GM12875 (cell line): ENCODE measurements around the gene PAX3.

ENCODE experiments used
- H3K4me3 ChIP-seq: one replicate; pipeline ENCODE4 v1.5.1; 2011; ENCODE audit warnings: low read depth, low read length, control low read depth
- CTCF ChIP-seq: IDR thresholded peaks from 2 replicates; pipeline ENCODE4 v1.5.1; 2011; ENCODE audit warnings: low read depth, mild to moderate bottlenecking, control low read depth, inconsistent platforms, low read length, moderate library complexity, borderline replicate concordance; ENCODE audit not compliant: insufficient read depth

PAX3 gene

GRCh38 chr2:222305516-222306392, 7.0 kb upstream of the PAX3 start:
- peak overlapping the region; percentile 43 for H3K4me3 ChIP-seq
- no peak for TF ChIP-seq CTCF

GRCh38 chr2:222304737-222305515, 6.1 kb upstream of the PAX3 start:
- peak overlapping the region; percentile 43 for H3K4me3 ChIP-seq
- no peak for TF ChIP-seq CTCF

GRCh38 chr2:222303828-222304736, 5.3 kb upstream of the PAX3 start:
- H3K4me3 ChIP-seq: no peak overlapping the region
- TF ChIP-seq CTCF: no peak

GRCh38 chr2:222303045-222303827, 4.4 kb upstream of the PAX3 start:
- H3K4me3 ChIP-seq: no peak overlapping the region
- TF ChIP-seq CTCF: no peak

- H3K4me3 ChIP-seq: no peak overlapping the region
- no peak for TF ChIP-seq CTCF
Observed at GRCh38 chr2:222302178-222303018, 3.6 kb upstream of the PAX3 start.
